GM12891 (cell line): Measurements from ENCODE around the gene SPOP.

Experiments used
- DNase-seq: peaks from one replicate; pipeline ENCODE4 v3.0.0; 2011; ENCODE audit warnings: low spot score; ENCODE audit not compliant: insufficient read length
- FAIRE-seq: peaks from 2 replicates; lab custom pipeline; 2011; peaks lifted over from hg19 to GRCh38; lab: Jason Lieb, UNC
- PAX5 ChIP-seq: IDR thresholded peaks from 2 replicates; pipeline ENCODE4 v1.6.1; 2011; ENCODE audit warnings: low read length, moderate library complexity, mild to moderate bottlenecking; ENCODE audit not compliant: insufficient read depth, severe bottlenecking
- POLR2A ChIP-seq: IDR thresholded peaks from 2 replicates; pipeline ENCODE4 v1.6.1; 2011; ENCODE audit warnings: low read depth, low read length, control low read depth
- POLR2AphosphoS5 ChIP-seq: IDR thresholded peaks from 2 replicates; pipeline ENCODE4 v1.6.1; 2011; ENCODE audit warnings: low read depth, low read length, control low read depth
- POU2F2 ChIP-seq: IDR thresholded peaks from 2 replicates; pipeline ENCODE4 v1.6.1; 2011; ENCODE audit warnings: low read depth, mild to moderate bottlenecking, control low read depth, low read length, moderate library complexity
- SPI1 ChIP-seq: IDR thresholded peaks from 2 replicates; pipeline ENCODE4 v1.6.1; 2011; ENCODE audit warnings: low read depth, low read length, control low read depth
- TAF1 ChIP-seq: IDR thresholded peaks from 2 replicates; pipeline ENCODE4 v1.6.1; 2011; ENCODE audit warnings: low read depth, low read length, control low read depth

SPOP gene

DNA sequence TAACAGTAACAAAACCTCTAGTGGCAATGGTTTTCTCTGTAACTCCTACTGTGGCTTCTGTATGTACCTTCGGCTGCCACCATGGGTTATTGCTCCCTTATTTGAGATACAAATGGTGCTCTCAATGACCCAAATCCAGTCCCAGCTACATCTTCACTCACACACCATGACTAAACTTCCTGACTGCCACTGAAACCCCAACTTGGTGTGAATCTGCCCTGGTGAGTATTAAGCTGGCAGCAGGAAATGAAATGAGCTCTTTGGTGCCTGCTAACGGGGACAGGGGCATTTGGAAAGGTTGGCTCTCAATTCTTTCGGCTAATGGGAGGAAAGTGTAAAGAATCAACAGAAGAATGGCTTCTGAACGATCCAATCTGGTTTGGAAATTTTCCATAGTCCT is 37.3 kb upstream of the SPOP start:
- TF ChIP-seq POLR2A (no peak), TAF1 (no peak), POLR2AphosphoS5 (no peak), SPI1 (no peak), PAX5 (no peak), POU2F2 (no peak)
- FAIRE-seq (no peak), DNase-seq (no peak)

DNA sequence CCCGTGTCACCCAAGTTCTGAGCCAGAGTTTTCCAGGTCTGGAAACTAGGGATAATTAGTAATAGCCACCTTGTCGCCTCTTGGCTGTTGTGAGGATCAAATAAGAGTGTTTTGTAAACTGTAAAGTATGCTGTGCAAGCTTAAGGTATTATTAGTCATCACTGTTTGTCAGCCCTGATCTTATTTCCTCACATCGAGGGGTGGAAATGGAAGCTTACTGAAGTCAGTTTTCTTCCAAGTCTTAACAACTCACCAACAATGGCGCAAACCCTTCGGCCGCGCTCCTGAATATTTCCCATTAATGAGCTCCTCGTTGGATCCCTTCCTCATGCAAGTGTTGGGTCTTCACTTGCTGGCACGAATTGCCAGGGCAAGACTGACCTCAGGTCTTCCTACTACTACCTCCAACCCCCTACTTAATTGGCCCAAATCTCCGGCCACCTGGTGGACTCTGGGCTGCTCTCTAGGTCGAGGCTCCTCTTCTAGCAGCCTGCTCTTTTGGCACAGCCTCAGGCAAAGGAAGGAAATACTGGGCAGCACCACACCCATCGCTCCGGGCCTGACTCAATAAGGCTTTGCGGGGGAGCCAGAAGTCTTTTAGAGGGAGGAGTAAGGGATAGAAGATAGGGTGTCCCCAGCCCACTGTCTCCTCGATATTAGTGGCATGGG is 30.8 kb upstream of the SPOP start:
- FAIRE-seq = no peak
- TF ChIP-seq TAF1 (no peak), POLR2AphosphoS5 (0 out of 2 replicates have a peak, but pooled peaks have one; percentile 16), POU2F2 (no peak)
- no peak for DNase-seq

DNA sequence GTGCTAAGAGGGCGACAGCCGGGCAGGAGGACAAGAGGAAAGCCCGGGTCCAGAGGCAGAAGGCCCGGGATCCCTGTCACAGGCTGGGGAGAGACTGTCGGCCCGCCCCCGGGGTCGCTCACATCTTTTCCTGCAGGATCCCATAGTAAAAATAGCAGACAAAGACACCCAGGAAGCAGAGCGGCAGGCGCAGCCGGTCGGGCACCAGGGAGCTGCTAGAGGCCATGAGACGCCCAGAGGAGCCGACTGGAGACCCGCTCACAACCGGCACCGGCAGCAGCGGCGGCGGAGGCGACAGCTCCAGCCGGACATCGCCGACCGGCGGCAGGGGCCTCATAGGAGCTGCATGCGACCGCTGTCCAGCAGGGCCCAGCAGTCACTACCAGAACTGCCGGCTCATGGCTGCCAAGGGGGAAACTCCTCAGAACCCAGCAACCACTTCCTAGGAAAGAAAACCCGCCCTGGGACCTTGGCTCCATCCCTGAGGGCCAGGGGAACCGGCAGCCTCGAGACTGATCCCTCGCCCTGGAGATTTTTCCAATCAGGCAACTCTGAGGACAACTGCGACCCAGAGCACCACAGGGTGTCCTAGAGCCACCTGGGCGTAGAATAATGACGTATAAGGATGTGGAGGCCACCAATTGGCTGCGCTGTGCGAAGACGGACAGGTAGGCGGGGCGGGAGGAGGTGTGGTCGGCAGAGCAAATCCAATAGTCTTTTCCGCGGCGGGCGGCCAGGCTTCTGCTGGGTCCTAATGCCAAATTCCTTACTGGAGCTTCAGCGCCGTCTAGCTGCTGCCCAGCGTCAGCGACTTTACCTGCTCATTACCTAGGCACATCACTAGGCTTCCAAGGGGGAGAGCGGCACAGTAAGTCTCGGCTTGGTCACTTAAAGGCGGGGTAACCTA is 30.0 kb upstream of the SPOP start, which contains the start of gene SLC35B1:
SLC35B1 (minus strand) TSS at position 357 of the 907 bp plus-strand sequence; CDS start at position 226, 131 bp downstream.
- DNase-seq (peak; percentile 97), FAIRE-seq (peak; percentile 97)
- no peak for TF ChIP-seq PAX5
- TF ChIP-seq TAF1 = peak; percentile 59
- TF ChIP-seq POLR2A = peak; percentile 79
- no peak for TF ChIP-seq SPI1
- peak; percentile 70; the same call in 1 of the 2 replicates for TF ChIP-seq POLR2AphosphoS5
- TF ChIP-seq POU2F2 = peak; percentile 51; the same call in 1 of the 2 replicates

DNA sequence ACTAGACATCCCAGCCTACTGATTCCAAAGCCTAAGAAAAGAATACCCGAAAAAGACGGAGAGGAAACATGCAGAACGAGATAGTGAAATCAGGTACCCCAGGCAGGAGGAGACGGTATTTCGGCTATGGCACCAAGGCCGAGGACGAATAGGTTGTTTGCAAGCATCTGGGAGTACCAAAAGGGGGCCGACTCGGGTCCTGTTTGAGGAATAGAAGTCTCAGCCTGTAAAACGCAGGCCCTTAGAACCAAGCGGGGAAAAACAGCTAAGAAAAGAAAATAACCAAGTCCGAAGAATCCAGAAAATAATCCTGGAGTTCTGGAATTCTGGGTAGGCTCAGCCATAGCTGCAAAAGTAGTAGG is 29.3 kb upstream of the SPOP start:
- TF ChIP-seq SPI1 = no peak
- no peak for TF ChIP-seq POU2F2
- no peak for TF ChIP-seq POLR2A
- TF ChIP-seq TAF1 = no peak
- TF ChIP-seq PAX5 = no peak
- no peak for TF ChIP-seq POLR2AphosphoS5
- FAIRE-seq = no peak
- DNase-seq = no peak

DNA sequence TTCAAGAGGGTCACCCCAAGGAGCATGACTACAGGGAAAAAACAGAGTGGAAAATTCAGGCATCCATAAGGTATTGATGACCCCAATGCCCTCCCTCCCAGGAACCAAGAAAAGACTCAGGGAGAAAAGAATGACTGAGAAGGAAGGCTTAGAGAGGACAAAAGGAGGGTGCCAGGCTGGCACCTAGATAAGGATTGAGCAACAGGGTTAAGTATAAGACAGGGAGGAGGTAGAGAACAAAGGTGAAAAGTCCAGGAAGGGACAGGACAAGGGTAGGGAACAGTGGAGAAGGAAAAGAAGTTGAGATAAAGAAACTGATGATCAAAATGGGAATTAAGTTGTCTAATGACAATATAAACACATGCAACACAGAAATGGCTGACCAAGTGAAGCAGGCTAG is 27.4 kb upstream of the SPOP start:
- DNase-seq = no peak
- no peak for FAIRE-seq
- no peak for TF ChIP-seq PAX5
- TF ChIP-seq POLR2AphosphoS5 = no peak
- no peak for TF ChIP-seq POU2F2
- TF ChIP-seq POLR2A = no peak
- no peak for TF ChIP-seq TAF1
- TF ChIP-seq SPI1 = no peak

DNA sequence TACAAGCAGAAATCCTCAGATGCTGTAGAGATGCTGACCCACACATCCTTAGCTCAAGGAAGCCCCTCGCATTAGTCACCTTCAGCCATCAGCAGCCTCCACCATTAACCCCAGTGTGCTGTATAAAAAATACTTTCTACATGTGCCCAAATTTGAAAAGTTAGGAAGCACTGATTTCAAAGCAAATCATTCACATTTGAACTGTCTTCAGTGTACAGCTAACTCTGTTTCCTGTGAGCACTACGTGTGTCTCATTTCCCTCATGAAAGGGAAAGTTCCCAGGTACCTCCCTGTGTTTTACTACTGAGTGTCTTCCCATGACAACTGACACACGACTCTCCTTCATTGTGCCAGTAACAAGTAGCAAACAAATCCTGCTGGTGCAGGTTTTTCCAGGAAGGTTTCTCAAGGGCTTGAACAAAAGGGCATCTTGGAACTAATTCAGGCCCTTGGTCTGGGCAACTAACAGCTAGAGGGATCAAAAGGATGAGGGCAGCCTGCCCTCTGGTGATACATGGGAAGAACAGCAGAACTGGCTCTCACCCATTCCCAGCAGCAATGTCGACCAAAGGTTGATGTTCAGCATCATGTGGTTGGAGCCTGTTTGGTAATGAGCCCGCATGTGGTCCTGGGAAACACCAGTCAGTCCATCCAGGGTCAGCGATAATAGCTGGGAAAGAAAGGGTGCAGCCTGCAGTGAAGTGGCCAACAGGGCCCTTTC is 25.8 kb upstream of the SPOP start:
- TF ChIP-seq POU2F2 = no peak
- no peak for TF ChIP-seq SPI1
- TF ChIP-seq TAF1 = no peak
- TF ChIP-seq PAX5 = no peak
- TF ChIP-seq POLR2AphosphoS5 = no peak
- no peak for FAIRE-seq
- no peak for DNase-seq

DNA sequence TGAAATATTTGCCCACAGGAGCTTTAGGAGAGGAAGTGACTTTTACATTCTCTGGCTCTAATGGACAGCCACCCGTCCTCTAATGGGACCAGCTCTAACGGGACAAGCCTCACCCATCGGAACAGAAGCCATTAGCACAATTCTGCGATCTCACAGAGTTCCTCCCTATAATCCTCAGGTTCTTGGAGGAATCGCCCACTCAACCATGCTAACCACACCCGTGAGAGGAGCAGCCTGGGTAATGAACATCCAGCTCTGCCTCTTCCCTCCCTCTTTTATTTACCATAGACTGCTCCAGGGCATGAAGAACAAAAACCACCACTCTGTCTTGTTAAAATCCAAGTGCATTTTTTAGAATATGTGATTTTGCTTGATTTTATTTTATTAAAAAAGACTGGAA is 23.1 kb upstream of the SPOP start:
- DNase-seq (no peak), FAIRE-seq (no peak)
- TF ChIP-seq SPI1 = no peak
- no peak for TF ChIP-seq POLR2AphosphoS5
- TF ChIP-seq POU2F2 = no peak
- TF ChIP-seq POLR2A = no peak
- no peak for TF ChIP-seq PAX5
- no peak for TF ChIP-seq TAF1

DNA sequence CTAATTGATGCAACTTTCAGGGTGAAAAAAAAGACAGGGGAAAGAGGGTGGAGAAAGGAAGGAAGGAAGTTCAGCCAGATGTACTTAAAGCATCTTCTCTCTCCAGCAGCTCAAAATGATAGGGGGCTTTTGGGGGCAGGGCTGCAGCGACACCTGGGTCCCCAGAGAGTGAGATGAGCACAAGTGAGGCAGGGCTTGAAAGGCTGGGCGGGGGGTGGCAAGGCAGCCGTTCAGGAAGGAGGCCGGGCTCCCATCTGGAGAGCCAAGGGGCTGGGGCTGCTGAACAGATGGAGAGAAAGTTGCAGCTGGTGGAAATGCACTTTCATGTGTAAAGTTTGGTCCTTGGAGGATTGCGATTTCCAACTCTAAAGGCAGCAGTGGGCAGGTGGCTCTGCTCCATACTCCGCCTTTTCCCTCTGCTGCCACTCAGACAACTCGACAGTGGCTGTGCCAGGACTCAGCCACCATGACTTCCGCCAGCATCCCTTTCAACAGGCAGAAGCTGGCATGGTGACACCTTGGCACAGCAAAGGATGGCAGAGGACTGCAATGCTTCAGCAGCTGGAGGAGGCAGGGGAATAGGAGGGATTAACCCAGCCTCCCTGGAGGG is 22.2 kb upstream of the SPOP start:
- FAIRE-seq (no peak), DNase-seq (no peak)
- no peak for TF ChIP-seq POLR2A
- no peak for TF ChIP-seq POU2F2
- TF ChIP-seq PAX5 = no peak
- TF ChIP-seq POLR2AphosphoS5 = no peak
- no peak for TF ChIP-seq TAF1
- TF ChIP-seq SPI1 = no peak

DNA sequence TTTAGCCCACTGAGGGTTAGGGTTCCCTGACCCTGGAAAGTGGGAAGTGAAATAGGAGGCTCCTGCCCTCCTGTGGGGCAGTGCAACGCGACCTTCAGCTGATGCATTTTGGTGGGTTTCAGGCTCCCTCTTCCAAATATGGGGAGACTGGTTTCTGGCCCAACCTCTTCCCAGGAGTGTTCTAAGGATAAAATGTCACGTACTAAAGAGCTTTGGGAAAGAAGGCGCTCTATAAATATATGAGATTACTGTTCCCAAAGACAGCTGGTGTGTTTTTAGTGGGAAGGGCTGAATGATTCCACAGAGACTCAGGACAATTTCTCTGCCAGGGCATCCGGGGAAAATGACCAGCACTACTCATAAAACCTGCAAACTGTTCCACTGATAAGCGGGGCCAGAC is 20.1 kb upstream of the SPOP start:
- no peak for FAIRE-seq
- DNase-seq = no peak
- no peak for TF ChIP-seq TAF1
- TF ChIP-seq POU2F2 = no peak
- TF ChIP-seq SPI1 = no peak
- TF ChIP-seq POLR2AphosphoS5 = no peak
- no peak for TF ChIP-seq POLR2A
- no peak for TF ChIP-seq PAX5
